ENCODE data around the gene PIGBOS1. TPM values are rescaled to one million over a fixed set of nuclear protein-coding genes. Genes with fewer than 3 reads are reported as not detected.
A peak's percentile ranks its signal among the peaks of the same experiment; 100 is the strongest.

Gene PIGBOS1
- total and polyA plus RNA-seq, 9 of the 15 experiments (the other 6 are each of a cell fraction or from before 2014, with no cell fraction given) = 25.2 to 76.2 (median 46.0) TPM

- TF ChIP-seq KAT8 (IDR thresholded peaks at IDR 0.05; ENCODE audit: low read depth) = no peak
- TF ChIP-seq TCF7 (IDR thresholded peaks at IDR 0.05; ENCODE audit: borderline replicate concordance) = peak; percentile 97
- TF ChIP-seq BCLAF1 (IDR thresholded peaks at IDR 0.05; ENCODE audit: borderline replicate concordance in 1 of 2, control insufficient read depth in 1 of 2, low read depth in 2 of 2, low read length in 1 of 2) = 0 out of 4 replicates have a peak, but pooled peaks of 1 of the 2 experiments have one; percentile 42
- no peak for TF ChIP-seq PKNOX1 (IDR thresholded peaks at IDR 0.05)
- TF ChIP-seq HEY1 (CRISPR knock-in tag; IDR thresholded peaks at IDR 0.05; ENCODE audit: borderline replicate concordance) = no peak
- TF ChIP-seq TEAD1 (CRISPR knock-in tag; IDR thresholded peaks at IDR 0.05) = 0 out of 4 replicates have a peak, but pooled peaks of 1 of the 2 experiments have one; percentile 17
- no peak for TF ChIP-seq ZBTB49 (CRISPR knock-in tag; IDR thresholded peaks at IDR 0.05; ENCODE audit: borderline replicate concordance)
- TF ChIP-seq ZNF511 (CRISPR knock-in tag; IDR thresholded peaks at IDR 0.05) = no peak
- peak; percentile 20; the same call in 1 of the 2 replicates for TF ChIP-seq REST (IDR thresholded peaks at IDR 0.05; ENCODE audit: borderline replicate concordance)
- TF ChIP-seq REST (CRISPR knock-in tag; IDR thresholded peaks at IDR 0.05; ENCODE audit: low read depth) = no peak
Measured at GRCh38 chr15:55279746-55280351, 39.1 kb downstream of the PIGBOS1 start (continued).
